GM20431 (cell line): ENCODE measurements around the gene LRWD1.
"Not testable (repeated sequence)": the region's sequence is repeated elsewhere in the genome, so short reads cannot be mapped to it uniquely, and the experiment has no call there.

ENCODE experiments used
- in situ Hi-C: fragments of 300-500 bp; cut with MseI, MboI; formaldehyde crosslinking; loops from one replicate; pipeline ENCODE4 v1.15.0; 2020; ENCODE audit warnings: low sequenced_read_pairs; ENCODE audit not compliant: unreplicated experiment

Gene LRWD1

DNA sequence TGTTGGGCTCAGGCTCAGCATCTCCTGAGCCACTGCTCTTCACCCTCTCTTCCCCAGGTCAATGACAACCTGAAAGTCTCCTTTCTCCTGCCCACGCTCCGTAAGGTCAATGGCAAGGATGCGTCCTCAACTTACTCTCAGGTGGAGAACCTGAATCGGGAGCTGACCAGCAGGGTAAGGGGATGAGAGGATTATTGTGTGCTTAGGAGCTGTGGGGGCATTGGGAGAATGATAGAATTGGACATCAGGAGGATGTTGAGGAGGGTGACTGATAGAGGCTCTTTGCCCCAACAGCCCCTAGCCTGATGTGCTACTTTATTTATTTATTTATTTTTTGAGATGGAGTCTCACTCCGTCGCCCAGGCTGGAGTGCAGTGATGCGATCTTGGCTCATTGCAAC lies 1.3 kb downstream of the LRWD1 start:
- in situ Hi-C loops: no loop called here

DNA sequence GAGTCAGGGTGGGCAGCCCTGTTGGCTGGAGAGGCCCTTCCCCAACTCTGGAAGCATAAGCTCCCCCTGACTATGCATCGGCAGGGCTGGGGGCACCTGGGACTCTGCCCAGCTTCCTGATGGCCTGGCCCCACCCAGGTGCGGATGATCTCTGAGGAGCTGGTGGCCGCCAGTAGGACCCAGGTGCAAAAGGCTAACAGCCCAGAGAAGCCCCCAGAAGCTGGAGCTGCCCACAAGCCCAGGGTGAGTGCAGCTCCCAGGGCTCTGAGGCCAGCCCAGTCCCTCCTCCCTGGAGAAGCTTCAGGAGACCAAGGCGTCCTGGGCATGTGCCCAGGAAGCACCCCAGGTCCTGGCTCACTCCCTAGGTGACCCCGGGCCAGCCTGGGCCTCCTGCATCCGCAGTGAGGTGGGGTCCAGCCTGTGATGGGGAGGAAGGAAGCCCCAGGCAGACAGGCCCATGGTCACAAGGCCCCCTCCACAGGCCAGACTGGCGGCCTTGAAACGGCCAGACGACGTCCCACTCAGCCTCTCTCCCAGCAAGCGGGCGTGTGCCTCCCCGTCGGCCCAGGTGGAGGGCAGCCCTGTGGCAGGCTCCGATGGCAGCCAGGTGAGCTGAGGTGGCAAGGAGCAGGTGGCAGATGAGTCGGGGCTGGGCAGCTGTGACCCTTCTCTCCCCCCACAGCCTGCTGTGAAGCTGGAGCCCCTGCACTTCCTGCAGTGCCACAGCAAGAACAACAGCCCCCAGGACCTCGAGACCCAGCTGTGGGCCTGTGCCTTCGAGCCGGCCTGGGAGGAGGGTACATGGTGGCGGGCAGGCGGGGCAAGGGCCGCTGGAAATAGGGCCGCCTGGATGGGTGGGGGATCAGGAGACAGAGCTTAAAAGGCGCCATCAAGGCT lies 3.0 kb downstream of the LRWD1 start:
- in situ Hi-C loops: no loop called here

DNA sequence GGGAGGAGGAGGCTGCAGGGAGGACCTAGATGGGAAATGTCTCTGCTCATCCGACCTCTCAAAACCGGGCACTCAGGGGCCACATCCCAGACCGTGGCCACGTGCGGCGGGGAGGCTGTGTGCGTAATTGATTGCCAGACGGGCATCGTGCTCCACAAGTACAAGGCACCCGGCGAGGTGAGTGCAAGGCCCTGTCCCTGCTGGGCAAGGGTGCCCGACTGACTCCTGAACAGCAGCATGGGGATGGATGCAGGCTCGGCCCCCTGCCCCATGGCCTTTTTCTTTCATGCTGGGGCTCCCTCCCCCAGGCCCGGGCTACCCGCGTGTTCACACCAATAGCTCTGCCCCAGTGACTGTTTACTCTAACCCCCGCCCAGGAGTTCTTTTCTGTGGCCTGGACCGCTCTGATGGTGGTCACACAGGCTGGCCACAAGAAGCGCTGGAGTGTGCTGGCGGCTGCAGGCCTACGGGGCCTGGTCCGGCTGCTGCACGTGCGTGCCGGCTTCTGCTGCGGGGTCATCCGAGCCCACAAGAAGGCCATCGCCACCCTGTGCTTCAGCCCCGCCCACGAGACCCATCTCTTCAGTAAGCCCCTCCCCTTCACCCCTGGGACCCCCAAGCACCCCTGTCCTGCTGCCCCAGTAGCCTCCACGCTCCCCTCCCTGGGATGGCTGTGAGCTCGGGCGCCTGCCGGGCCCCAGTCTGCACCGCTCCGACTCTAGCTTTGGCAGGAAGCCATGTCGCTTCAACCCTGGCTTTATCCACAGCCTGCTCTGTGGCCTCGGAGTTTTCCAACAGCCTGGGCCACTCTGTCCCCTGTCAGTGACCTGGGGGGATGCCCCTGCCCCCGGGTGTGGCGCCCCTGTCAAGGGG lies 3.9 kb downstream of the LRWD1 start:
- in situ Hi-C loops: no loop called here

DNA sequence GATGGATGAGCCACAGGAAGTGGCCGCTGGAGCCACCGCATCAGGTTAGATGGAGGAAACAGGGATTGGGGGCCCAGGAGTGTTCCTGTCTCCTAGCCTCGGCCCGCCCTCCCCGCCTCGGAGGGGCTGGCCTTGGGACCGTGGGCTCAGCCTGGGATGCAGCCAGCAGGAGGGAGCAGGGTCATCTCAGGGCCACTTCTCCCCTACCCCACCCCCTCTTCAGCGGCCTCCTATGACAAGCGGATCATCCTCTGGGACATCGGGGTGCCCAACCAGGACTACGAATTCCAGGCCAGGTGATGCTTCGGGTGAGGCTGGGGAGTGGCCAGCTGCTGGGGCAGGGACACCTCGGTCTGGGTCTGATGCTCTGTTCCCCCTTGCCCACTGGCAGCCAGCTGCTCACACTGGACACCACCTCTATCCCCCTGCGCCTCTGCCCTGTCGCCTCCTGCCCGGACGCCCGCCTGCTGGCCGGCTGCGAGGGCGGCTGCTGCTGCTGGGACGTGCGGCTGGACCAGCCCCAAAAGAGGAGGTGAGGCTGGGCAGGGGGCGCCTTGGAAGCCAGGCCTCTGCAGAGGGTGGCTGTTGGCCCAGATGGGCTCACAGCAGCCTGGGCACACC lies 4.7 kb downstream of the LRWD1 start:
- in situ Hi-C loops: no loop called here

DNA sequence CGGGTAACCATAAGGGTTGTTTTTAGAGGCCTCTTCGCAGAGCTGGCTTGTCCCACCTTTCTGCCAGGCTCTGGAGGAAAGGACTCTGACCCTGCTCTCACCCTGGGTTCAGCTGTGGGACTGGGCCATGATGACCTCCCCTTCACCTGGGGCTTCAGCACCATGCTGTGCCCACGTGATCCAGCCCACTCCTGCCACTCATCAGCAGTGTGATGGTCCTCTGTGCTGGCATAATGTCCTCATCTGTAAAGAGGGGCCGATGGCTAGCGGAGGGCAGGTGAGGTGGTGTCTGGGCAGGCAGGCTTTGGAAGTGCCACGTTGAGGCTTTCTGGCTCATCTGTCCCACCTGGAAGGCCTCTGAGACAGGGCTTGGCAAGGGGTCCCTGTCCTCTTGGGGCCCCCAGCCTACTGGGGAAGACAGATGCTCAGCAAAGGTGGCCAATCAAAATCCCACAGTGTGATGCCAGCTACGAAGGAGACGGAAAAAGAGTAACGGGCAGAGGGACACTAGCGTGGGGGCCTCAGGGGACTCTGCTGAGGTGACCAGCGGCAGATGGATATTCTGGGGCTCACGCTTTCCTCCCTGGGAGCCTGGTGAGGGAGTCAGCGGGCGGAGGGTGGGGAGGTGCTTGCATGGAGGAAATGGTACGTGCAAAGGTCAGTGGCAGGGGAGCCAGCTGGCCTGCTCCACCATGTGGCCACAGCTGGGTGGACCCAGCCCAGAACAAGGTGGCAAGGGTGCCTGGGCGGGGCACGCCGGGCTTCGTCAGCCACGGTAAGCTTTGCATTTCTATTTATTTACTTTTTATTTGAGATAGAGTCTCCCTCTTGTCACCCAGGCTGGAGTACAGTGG lies 5.4 kb downstream of the LRWD1 start:
- in situ Hi-C loops: no loop called here

DNA sequence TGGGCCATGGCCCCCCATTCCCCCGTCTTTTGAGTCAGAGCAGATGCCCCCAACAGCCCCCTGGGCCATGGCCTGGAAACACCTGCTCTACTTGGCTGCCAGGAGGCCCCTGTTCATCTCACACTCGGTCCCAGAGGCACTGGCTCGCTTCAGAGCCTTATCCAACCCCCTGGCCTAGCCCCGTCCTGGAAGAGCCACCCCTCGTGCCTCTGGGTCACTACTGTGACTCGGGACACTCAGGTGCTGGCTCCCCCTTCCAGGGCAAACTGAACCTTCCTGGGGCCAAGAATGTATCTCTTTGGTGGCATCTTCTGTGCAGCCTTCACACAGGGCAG lies 7.0 kb downstream of the LRWD1 start:
- in situ Hi-C loops: no loop called here

DNA sequence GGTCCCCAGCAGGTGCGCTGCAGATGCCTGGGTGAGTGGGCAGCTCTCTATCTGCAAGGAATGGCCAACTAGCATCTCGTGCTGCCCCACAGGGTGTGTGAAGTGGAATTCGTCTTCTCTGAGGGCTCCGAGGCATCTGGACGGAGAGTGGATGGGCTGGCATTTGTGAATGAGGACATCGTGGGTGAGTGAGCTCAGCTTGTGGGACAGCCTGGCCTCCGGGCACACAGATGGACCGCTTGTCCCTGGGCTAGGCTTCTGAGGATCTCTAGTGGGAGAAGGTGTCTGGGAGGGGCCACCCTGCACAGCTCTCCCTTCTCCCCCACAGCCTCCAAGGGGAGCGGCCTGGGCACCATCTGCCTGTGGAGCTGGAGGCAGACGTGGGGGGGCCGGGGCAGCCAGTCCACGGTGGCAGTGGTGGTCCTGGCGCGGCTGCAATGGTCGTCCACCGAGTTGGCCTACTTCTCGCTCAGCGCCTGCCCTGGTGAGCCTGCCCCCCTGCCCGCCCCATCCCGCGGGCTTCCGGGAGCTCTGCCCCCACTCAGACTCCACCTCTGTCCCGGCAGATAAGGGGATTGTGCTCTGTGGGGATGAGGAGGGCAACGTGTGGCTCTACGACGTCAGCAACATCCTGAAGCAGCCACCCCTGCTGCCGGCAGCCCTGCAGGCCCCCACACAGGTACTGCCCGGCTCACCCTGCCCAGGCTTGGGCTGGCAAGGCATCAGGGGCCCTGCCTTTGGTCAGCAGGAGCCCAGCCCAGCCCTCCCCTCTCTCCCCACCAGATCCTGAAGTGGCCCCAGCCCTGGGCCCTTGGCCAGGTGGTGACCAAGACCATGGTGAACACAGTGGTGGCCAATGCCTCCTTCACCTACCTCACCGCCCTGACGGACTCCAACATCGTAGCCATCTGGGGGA lies 7.6 kb downstream of the LRWD1 start:
- in situ Hi-C loops: no loop called here

DNA sequence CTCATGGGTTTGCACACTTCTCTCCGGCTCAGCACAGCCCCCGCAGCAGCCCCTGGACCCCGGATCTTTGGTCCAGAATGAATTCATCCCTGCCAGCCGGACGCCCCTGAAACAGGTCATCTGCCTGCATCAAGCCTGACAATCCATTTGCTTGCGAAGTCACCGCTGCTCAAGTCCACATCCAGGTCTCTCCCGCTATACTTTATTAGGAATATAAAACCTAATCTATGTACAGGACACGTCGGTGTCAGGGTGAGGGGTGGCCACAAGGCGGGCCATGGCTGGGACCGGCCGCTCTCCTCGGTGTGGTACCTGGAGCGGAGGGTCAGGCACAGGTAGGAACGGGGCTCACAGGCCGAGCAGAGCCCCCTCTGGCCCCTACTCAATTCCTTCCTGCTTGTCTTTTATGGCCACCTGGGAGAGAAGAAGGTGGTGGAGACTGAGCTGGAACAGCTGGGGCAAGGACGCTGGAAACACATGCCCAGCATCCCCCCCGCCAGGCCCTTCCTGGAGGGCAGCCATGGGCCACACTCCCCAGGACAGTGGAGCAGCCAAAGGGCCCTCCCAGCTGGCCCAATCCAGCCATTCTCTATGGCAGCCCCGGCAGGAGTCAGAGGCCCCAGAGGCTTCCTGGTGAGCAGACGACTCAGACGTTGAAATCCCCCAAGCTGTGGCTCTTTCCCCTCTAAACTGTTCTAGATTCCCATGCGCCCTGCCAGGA lies 8.6 kb downstream of the LRWD1 start:
- in situ Hi-C loops: no loop called here

DNA sequence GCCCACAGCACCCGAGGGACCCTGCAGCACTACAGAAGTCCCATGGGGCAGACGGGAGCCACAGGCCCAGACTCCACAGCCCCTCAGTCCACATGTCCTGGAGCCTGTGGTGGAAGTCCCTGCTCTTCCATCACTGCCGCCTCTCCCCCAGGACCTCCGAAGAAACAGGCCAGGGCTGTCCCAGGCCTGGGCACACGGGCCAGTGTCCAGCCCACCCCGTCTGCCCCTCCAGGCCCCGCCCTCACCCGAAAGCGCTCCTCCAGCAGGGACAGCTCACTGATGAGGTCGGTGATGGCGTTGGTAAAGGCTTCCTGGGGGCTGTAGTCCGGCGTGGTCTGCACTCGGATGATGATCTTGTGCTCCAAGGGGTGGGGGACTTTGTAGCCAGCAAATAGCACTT lies 9.3 kb downstream of the LRWD1 start:
- in situ Hi-C loops: not testable (repeated sequence)

DNA sequence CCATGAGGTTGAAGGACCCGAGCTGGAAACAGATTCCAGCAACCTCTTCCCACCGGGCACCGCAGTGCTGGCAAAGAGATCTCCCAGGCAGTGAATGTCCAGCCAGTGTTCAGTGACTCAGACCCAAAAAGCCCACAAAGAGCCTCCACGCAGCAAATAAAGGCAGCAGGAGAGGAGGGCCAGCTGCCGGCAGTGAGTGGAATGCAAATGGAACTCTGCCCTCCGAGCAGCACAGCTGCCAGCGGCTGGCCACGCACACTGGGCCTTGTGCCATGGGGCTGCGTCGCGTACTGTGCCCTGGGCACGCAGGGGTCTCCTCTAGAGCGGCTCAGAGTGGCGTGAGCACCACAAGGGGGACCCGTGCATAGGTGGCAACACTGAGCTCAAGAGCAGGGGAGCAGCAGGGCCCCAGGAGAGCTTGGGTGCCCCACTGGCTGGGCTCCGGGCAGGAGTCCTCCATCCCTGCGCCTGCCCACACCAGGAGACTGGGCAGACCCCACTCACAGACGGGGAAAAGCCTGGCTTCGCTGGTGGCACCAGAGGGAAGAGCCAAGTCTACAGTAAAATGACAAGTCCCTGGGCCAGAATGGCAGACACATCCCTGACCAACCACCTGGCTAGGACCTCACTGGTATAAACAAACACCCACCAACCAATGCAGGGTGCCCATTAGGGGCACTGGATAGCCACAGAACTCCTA lies 10.1 kb downstream of the LRWD1 start:
- in situ Hi-C loops: not testable (repeated sequence)

DNA sequence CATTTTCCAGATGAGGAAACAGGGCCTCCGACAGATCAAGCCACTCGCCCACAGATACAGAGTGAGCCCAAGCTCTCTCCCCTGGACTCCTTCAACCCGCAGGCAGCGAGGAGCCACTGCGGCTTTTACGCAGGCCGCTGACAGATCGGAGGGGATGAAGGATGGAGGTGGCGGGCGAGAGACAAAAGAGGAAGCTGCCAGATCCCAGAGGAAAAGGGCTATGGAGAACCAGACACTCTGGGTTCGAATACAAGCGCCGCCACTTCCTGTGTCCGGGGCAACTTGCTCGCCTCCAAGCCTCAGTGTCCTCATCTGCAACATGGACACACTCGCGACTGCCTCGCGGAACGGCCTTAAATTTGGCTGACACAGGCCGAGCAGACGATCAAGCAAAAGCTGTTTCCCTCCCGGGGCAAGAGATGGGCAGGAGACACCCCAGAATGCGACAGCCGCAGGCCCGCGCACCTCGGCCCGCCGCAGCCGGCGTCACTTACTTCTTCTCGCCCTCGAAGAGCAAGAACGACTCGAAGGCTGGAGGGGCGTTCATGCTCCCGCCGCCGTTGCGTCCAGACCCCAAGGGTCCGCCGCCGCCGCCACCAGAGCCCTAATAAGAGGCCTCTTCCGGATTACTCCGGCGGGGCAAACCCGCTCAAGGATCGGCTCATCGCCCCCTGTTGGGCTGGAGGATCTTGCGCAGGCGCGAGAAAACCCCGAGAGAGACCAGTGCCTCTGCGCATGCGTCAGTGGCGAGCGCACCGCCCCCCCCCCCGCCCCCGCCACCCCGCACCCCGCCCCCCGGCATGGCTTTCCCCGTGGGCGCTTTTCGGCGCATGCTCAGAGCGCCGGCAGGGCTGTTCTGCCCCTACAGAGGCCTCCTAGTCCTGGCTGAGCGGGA lies 13.8 kb downstream of the LRWD1 start, which contains the start of gene POLR2J:
Gene POLR2J, minus strand, starts transcription at position 609 of the 895 bp plus-strand sequence. Its CDS starts 62 bp downstream, at position 547.
- in situ Hi-C loops: not testable (repeated sequence)

DNA sequence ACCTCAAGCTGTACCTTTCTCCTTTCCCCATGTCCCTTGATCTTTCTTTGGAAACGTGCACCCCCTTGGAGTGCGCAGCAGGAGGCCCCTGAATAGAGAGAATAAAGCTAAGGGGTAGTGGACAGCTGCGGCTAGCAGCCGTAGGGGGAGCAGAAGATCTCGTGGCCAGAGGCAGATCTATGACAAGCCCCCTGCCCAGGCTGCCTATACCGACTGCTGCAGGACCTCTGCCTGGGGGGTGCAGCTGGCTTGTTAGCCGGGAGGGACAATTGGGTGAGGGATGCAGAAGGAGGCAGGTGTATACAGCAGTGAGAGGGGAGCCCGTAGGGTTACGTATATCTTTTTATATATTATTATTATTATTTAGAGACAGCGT lies 14.4 kb downstream of the LRWD1 start:
- in situ Hi-C loops: not testable (repeated sequence)

DNA sequence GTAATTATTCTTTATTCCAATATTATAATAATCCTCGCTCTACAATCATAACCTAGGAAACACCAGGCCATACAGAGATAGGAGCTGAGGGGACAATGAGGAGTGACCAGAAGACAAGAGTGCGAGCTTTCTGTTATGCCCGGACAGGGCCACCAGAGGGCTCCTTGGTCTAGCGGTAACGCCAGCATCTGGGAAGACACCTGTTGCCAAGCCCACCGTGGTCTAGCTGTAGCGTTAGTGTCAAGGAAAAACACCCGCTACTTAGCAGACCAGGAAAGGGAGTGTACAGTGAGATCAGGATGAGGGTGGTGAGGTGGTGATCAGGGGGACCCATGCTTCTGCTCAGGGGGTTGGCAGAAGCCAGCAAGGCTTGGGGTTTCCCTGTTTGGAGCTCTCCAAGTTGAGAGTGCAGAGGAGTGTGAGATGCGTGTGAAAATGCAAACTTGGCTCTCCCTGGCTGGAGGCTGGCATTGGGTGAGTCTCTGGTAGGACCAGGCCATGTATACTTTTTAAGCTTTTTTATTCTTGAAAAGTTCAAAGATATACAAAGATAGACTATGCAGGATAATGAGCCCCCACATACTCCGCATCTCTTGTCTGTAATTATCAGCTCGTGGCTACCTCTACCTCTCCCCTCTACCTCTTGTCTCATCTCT lies 15.3 kb downstream of the LRWD1 start:
- in situ Hi-C loops: not testable (repeated sequence)

DNA sequence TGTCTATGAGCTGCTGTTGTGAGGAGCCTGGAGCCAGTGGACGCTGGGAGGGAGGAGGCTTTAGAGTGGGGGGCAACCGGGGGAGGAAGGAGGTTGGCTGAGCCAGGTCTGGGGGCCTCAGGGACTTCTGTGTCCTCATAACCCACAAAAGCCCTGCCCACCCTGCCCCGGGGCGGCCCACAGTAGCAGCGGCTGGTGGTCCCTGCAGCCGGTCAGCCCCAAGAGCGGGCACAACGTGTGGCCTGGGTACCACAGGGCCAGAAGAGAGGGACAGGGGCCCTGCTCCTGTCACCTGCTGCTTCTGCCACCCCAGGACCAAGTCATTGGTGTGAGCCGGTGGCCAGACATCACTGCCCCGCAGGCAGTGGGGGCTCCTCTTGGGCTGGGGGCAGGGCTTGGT lies 17.2 kb downstream of the LRWD1 start:
- in situ Hi-C loops: not testable (repeated sequence)

DNA sequence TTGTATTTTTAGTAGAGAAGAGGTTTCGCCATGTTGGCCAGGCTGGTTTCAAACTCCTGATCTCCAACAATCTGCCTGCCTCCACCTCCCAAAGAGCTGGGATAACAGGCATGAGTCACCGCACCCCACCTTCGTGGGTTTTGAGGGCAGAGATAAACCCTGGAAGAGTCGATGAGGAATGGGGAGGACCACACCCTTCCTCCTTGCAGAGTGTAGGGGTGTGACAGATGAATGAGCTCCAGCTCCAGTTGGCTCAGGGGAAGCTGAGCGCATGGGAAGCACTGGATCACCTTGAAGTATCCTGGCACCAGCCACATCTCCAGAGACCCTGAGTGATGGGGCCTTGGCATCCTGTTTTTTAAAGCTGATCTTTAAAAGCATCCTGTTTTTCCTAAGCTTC lies 19.5 kb downstream of the LRWD1 start:
- in situ Hi-C loops: not testable (repeated sequence)

DNA sequence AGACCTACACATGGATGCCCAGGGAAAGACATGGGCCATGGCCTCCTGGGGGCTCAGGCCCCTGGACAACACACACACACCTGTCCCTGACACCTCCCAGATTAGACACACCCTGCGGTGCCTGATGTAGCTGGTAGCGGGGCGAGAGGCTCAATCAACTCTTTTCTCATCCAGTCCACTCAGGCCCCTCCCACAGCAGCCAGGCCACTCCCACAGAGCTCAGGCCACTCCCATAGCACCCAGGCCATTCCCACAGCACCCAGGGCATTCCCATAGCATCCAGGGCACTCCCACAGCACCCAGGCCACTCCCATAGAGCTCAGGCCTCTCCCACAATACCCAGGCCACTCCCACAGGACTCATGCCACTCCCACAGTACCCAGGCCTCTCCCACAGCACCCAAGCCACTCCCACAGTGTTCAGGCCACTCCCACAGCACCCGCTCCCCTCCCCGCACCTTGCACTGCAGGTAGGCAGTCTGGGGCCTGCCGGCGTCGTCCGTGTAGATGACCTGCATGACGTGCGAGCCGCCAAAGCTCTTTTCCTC lies 25.8 kb downstream of the LRWD1 start:
- in situ Hi-C loops: not testable (repeated sequence)
